GM12874 (cell line): ENCODE measurements around the gene ZFP2.

Experiments
- TF ChIP-seq, protein P1 (sequence below): IDR thresholded peaks from 2 replicates; pipeline ENCODE4 v1.5.1; 2011; ENCODE audit warnings: low read depth, mild to moderate bottlenecking, control low read depth, low read length, moderate library complexity; ENCODE audit not compliant: insufficient read depth

ZFP2 gene

DNA sequence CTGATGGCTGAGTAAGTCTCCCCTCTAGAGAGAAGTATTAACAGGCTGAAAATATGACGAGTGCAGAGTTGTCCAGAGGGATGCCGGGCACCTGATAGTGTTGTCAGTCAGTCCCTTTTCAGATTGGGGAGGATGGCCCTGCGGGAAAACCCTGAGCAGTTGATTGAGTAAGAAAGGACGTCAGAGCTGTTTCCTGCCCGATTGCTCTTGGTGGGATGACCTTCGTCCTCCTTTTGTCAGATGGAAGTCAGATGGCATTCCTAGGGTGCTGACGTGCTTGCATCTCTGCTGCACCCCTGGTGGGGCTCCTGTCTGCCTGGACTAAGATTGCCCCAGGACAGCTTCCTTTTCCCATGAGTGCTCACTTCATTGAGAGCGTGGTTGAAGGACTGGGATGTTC lies 26.1 kb upstream of the ZFP2 start:
- TF ChIP-seq, protein P1, sequence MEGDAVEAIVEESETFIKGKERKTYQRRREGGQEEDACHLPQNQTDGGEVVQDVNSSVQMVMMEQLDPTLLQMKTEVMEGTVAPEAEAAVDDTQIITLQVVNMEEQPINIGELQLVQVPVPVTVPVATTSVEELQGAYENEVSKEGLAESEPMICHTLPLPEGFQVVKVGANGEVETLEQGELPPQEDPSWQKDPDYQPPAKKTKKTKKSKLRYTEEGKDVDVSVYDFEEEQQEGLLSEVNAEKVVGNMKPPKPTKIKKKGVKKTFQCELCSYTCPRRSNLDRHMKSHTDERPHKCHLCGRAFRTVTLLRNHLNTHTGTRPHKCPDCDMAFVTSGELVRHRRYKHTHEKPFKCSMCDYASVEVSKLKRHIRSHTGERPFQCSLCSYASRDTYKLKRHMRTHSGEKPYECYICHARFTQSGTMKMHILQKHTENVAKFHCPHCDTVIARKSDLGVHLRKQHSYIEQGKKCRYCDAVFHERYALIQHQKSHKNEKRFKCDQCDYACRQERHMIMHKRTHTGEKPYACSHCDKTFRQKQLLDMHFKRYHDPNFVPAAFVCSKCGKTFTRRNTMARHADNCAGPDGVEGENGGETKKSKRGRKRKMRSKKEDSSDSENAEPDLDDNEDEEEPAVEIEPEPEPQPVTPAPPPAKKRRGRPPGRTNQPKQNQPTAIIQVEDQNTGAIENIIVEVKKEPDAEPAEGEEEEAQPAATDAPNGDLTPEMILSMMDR: no peak

DNA sequence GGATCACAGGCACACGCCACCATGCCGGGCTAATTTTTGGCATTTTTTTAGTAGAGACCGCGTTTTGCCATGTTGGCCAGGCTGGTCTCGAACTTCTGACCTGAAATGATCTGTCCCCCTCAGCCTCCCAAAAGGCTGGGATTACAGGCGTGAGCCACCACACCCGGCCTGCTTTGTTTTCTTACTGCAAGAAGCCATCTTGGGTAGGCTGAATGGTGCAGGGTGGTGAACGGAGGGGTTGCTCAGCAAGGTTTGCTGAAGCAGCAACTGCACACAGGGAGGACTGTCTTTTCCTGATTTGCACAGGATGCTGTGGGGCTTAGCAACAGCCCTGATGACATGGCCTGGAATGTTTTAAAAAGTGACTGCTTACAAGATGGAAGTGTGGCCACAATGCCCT lies 25.3 kb upstream of the ZFP2 start:
- TF ChIP-seq, protein P1: no peak

DNA sequence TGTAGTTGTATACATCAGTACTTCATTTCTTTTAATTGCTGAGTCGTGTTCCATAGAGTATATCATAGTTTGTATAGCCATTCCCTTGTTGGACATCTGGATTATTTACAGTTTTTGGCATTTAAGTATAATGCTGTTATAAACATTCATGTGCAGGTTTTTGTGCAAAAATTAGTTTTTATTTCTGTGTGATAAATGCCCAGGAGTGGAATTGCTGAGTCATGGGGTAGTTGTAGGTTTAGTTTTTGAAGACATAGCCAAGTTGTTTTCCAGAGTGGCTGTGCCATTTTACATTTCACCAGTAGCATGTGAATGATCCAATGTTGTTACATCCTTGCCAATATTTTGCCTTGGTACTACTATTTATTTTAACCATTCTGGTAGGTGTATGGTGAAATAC lies 23.4 kb upstream of the ZFP2 start:
- TF ChIP-seq, protein P1: no peak

DNA sequence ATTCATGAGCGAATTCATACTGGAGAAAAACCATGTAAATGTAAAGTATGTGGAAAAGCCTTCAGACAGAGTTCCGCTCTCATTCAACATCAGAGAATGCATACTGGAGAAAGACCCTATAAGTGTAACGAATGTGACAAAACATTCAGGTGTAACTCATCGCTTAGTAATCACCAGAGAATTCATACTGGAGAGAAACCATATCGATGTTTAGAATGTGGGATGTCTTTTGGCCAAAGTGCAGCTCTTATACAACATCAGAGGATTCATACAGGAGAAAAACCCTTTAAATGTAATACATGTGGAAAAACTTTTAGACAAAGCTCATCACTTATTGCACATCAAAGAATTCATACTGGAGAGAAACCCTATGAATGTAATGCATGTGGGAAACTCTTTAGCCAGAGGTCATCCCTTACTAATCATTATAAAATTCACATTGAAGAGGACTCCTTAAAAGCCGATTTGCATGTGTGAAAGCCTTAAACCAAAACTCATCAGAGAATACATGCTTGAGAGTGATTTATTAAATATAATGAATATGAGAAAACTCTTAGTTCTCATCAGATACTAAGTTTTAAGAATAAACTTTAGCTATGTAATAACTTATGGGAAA lies 11.8 kb upstream of the ZFP2 start:
- TF ChIP-seq, protein P1: no peak

DNA sequence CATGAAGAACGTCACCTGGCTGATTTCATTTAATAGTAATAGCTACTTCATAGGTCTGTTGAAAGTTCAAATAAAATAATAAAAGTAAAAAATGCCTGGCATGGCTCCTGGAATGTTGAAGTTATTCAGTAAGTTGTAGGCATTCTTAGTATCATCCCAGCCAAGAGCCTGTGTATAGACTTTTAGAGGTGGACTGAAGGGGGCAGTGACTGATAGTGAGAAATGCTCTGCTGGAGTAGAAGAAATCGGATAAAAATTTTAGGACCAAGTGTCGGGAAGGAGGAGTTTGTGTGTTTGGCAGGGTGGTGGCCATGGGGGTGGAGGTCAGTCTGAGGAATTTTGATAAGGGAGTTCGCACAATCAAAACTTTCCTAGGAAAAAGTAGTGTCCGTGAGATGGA lies 3.6 kb downstream of the ZFP2 start:
- TF ChIP-seq, protein P1: no peak

DNA sequence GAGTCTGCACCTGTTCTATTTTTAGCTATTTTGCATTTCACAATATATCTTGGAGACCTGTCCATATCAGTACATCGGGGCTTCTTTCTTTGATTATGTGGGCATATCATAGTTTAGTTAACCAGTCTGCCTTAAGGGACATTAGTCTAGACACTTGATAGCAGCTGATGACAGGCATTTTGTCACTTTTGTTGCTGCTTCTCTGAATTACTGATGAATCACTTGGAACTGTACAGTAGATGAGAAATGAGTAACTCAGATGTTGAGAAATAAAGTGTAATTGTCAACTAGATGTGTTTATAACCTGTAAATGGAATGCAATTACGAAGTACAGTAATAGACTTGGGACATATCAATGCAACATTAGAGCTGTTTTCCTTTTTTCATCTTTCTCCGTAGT lies 7.1 kb downstream of the ZFP2 start:
- TF ChIP-seq, protein P1: no peak

DNA sequence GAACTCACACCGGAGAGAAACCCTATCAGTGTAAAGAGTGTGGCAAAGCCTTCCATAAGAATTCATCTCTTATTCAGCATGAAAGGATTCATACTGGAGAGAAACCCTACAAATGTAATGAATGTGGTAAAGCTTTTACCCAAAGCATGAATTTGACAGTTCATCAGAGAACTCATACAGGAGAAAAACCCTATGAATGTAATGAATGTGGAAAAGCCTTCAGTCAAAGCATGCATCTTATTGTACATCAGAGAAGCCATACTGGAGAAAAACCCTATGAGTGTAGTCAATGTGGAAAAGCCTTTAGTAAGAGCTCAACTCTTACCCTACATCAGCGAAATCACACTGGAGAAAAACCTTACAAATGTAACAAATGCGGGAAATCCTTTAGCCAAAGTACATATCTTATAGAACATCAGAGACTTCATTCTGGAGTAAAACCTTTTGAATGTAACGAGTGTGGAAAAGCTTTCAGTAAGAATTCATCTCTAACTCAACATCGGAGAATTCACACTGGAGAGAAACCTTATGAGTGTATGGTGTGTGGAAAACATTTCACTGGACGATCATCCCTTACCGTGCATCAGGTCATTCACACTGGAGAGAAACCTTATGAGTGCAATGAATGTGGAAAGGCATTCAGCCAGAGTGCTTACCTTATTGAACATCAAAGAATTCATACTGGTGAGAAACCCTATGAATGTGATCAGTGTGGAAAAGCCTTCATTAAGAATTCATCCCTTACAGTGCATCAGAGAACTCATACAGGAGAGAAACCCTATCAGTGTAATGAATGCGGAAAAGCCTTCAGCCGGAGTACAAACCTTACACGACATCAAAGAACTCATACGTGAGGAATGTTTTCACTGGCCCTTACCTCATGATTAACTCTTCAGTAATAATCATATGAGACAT lies 36.4 kb downstream of the ZFP2 start:
- TF ChIP-seq, protein P1: no peak
